VCaP (cell line): Measurements from ENCODE around the gene TMEM109.

Source experiments
- H3K27ac ChIP-seq: fragments of 450-650 bp; 2 replicates; pipeline ENCODE4 v1.5.1; 2017
- TF ChIP-seq, protein P1 (sequence below): fragments of 450-650 bp; conservative IDR thresholded peaks from 2 replicates; pipeline ENCODE4 v1.5.1; 2017; ENCODE audit warnings: mild to moderate bottlenecking, moderate library complexity

The TMEM109 gene

DNA sequence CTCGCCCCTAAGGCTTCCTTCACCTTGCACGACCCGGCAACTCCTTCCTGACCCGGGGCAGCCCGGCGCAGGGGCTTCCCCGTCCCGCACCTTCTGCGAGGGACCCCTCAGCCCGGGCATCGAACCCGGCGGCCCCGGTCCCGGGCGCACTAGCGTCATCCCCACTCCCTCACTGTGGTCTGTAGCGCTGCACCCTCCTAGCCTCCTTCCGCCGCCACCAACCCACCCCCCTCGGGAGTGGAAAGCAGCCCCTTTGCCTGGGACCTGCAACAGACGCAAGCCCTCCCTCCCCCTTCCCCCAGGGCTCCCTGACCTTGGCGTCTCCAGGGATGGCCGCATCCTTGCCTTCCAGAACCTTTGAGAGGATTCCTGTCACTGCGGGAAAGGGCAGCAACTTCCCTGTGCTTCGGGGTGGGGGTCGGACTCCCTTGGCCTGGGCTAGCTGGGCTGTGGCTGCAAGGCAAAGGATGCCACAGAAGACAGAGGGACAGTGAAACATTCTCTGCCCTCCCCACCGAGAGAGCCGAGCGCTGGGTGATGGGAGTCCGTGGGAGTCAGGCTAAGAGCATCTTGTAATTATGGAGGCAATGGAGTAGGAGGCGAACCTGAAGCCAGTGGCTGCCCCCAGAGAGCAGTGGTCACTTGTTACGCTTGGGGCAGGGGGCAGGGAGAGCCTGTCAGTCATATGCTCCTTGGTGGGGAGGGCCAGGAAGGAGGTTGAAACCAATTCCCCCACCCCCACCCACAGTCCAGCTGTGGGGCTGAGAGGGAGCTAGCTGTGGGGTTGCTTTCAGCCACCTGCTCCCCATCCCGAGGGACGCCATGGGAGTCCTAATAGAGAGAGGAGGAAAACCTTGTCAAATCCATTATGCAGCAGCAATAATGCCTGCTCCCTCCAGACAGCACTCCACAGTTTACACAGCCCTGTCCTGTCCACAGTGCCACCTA, 11.2 kb downstream of the TMEM109 start:
- H3K27ac ChIP-seq, result peak overlapping the region; percentile 69; the same call in 1 of the 2 replicates
- TF ChIP-seq, protein P1, sequence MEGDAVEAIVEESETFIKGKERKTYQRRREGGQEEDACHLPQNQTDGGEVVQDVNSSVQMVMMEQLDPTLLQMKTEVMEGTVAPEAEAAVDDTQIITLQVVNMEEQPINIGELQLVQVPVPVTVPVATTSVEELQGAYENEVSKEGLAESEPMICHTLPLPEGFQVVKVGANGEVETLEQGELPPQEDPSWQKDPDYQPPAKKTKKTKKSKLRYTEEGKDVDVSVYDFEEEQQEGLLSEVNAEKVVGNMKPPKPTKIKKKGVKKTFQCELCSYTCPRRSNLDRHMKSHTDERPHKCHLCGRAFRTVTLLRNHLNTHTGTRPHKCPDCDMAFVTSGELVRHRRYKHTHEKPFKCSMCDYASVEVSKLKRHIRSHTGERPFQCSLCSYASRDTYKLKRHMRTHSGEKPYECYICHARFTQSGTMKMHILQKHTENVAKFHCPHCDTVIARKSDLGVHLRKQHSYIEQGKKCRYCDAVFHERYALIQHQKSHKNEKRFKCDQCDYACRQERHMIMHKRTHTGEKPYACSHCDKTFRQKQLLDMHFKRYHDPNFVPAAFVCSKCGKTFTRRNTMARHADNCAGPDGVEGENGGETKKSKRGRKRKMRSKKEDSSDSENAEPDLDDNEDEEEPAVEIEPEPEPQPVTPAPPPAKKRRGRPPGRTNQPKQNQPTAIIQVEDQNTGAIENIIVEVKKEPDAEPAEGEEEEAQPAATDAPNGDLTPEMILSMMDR, result no peak

DNA sequence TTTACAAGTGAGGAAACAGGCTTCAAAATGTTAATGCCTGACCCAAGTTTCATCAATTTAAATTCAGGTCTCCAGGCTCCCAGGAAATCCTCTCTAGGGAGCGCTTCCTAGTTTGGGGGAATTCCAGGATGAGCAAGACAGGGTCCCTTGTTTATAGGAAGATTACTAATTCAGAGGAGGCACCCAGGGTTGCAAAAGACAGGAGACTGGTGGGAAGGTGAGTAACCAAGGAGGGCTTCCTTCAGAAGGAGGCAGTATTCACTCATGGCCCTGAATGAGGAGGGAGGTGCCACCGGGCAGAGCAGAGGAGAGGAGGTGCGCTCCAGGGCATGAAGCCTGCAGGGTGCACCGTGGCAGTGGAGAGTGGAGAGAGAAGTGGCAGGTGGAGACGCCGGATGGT, 11.9 kb downstream of the TMEM109 start:
- H3K27ac ChIP-seq, result no peak overlapping the region
- TF ChIP-seq, protein P1, result no peak

DNA sequence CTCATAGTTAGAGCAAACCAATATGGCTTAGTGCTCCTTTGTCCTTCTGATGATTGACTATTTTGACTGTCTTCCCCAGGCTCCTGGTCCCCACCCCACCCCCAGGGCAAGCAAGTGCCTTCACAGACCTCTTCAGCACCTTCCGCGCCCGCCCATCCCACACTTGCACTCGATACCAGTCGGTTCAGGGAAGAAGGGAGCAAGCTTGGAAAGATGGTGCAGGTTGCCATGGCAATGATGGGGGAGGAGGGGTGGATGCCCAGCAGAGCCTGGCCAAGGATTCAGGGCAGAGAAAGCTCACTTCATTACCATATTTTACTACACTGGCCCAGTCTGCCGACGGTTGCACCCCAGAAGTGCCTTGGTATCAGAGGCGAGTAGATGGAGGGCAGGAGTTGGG, 12.5 kb downstream of the TMEM109 start:
- no peak overlapping the region for H3K27ac ChIP-seq
- TF ChIP-seq, protein P1, result no peak

DNA sequence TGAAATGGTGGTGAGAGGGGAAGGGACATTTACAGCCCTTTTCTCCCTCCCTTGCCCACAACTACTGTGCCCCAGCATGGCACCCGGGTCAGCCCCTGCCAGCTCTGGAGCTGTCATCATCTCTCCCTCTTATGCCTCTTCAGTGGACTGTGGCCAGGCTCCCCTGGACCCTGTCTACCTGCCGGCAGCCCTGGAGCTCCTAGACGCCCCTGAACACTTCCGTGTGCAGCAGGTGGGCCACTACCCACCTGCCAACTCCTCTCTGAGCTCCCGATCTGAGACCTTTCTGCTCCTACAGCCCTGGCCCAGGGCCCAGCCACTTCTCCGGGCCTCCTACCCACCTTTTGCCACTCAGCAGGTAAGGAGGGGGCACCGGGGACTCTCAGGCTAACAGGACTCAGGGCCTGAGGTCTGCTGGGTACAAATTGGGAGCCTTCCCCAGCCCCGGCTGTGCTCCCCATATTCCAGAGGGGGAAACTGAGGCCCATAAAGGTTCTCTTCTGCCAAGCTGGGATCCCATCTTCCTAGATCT, 13.2 kb downstream of the TMEM109 start:
- TF ChIP-seq, protein P1, result no peak
- no peak overlapping the region for H3K27ac ChIP-seq

DNA sequence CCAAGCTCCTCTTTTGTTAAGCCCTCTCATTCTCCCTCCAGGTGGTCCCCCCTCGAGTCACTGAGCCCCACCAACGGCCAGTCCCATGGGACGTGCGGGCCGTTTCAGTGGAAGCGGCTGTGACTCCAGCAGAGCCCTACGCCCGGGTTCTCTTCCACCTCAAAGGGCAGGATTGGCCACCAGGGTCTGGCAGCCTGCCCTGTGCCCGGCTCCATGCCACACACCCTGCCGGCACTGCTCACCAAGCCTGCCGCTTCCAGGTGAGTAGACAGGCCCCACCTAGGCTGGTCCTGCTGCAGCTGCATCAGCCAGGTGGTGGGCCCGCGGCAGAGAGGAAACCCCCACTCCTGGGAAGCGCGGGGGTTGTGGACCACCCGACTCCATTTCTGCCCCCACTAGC, 13.6 kb downstream of the TMEM109 start:
- TF ChIP-seq, protein P1, result no peak
- no peak overlapping the region for H3K27ac ChIP-seq

DNA sequence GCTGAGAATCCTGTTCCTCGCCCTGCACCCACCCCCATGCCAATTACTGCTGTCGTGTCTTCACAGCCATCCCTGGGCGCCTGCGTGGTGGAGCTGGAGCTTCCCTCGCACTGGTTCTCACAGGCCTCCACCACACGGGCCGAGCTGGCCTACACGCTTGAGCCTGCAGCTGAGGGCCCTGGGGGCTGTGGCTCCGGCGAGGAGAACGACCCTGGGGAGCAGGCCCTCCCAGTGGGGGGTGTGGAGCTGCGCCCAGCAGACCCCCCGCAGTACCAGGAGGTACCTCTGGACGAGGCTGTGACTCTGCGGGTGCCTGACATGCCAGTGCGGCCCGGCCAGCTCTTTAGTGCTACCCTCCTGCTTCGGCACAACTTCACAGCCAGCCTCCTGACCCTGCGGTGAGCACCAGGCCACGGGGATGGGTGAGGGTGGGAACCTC, 14.6 kb downstream of the TMEM109 start:
- TF ChIP-seq, protein P1, result no peak
- H3K27ac ChIP-seq, result no peak overlapping the region

DNA sequence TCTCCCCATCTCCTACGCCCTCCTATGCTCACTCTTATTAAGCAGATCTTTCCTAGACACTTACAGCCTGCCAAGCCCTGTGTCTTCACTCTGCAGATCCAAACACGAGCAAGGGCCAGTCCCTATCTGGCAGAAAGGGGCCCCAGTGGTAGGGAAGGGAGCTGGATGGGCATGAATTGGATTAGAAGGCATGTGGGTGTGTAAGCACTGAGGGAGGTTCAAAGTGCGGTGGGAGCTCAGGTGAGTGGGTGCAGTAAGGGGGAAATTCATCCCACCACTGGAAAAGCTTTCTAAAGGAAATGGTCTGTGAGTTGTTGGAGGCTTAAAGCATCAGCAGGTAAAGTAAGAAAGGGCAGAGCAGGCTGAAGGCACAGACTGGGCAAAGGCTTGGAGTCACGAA, 15.8 kb downstream of the TMEM109 start:
- TF ChIP-seq, protein P1, result no peak
- H3K27ac ChIP-seq, result no peak overlapping the region
